HepG2 (cell line): ENCODE measurements around the gene PSMD3. TPM values are rescaled to one million over a fixed set of nuclear protein-coding genes. Genes with fewer than 3 reads are reported as not detected.

Experiments used
- ATAC-seq: fragments of 200-7000 bp; cut with Tn5 transposase; 3 replicates; pipeline ENCODE4 v1.9.1; 2020; ENCODE audit warnings: mild to moderate bottlenecking, moderate library complexity
- BruUV-seq: library from RNA; stranded (reverse); fragments of 400-500 nt; replicated peaks from 2 replicates; lab custom pipeline; 2021; lab: Mats Ljungman, UMichigan
- CTCF ChIA-PET: fragments of 300-600 bp; formaldehyde crosslinking; extraction: SDS; loops from one replicate; lab custom pipeline; 2021; ENCODE audit warnings: low total read pairs, inconsistent platforms, low intra/inter-chr PET ratio; lab: Yijun Ruan, JAX
- POLR2A ChIA-PET: fragments of 350-600 bp; sonication (Branson Sonifier 250); formaldehyde crosslinking; loops from one replicate; lab custom pipeline; 2020; ENCODE audit warnings: antibody characterized with exemption, inconsistent platforms; lab: Yijun Ruan, JAX
- DNase-seq: peaks from one replicate; pipeline ENCODE4 v3.0.0-alpha.2; 2015; ENCODE audit warnings: low spot score
- FAIRE-seq: peaks from 3 replicates; lab custom pipeline; 2011; peaks lifted over from hg19 to GRCh38; lab: Jason Lieb, UNC
- H2AFZ ChIP-seq: one replicate; pipeline ENCODE4 v1.6.1; 2011; ENCODE audit warnings: low read length, inconsistent platforms
- H3K27ac ChIP-seq: fragments of 300-600 bp; 3 replicates; pipeline ENCODE4 v1.8.0; 2011; ENCODE audit warnings: mixed run types, mild to moderate bottlenecking, mixed read lengths, low read length, inconsistent platforms; ENCODE audit not compliant: insufficient read depth; ENCODE audit errors: extremely low read length
- H3K27me3 ChIP-seq, 2 experiments: fragments of 200-600 bp in 1 of 2; 2 replicates in 1 of 2; 3 replicates in 1 of 2; pipeline versions ENCODE4 v1.6.0 to v1.8.0; 2011; ENCODE audit warnings: low read length in 2 of 2, mild to moderate bottlenecking in 2 of 2, moderate library complexity in 2 of 2, inconsistent platforms in 1 of 2; ENCODE audit not compliant: insufficient read depth in 2 of 2, control insufficient read depth in 1 of 2
- H3K36me3 ChIP-seq, 2 experiments: fragments of 200-600 bp in 1 of 2; replicated peaks in 1 of 2; 2 replicates in 1 of 2; 3 replicates in 1 of 2; pipeline versions ENCODE4 v1.5.1 to v1.8.0; 2011; ENCODE audit warnings: low read length in 2 of 2, inconsistent platforms in 1 of 2; ENCODE audit not compliant: insufficient read depth in 2 of 2, control insufficient read depth in 1 of 2
- H3K4me1 ChIP-seq: 2 replicates; pipeline ENCODE4 v1.5.1; 2012; ENCODE audit warnings: low read length, inconsistent platforms; ENCODE audit not compliant: insufficient read depth
- H3K4me2 ChIP-seq: 2 replicates; pipeline ENCODE4 v1.6.0; 2011; ENCODE audit warnings: low read depth, low read length, inconsistent platforms
- H3K4me3 ChIP-seq, 3 experiments: fragments of 200-600 bp in 1 of 3; sonication (generic), shearing (Covaris generic) in 1 of 3; replicated peaks in 1 of 3; 2 replicates each; pipeline ENCODE4 v1.5.1; 2011 to 2016; ENCODE audit warnings: low read length in 3 of 3, inconsistent platforms in 2 of 3, low read depth in 2 of 3, mild to moderate bottlenecking in 2 of 3, control low read depth in 1 of 3, mixed read lengths in 1 of 3; ENCODE audit not compliant: insufficient read depth in 1 of 3
- H3K79me2 ChIP-seq: one replicate; pipeline ENCODE4 v1.6.1; 2011; ENCODE audit warnings: low read length, inconsistent platforms; ENCODE audit not compliant: insufficient read depth
- H3K9ac ChIP-seq: 2 replicates; pipeline ENCODE4 v1.6.0; 2011; ENCODE audit warnings: mild to moderate bottlenecking, low read depth, low read length, inconsistent platforms; ENCODE audit not compliant: insufficient read depth
- H3K9me3 ChIP-seq: 2 replicates; pipeline ENCODE4 v1.5.1; 2012; ENCODE audit warnings: mild to moderate bottlenecking, low read length
- H4K20me1 ChIP-seq: 2 replicates; pipeline ENCODE4 v1.6.0; 2011; ENCODE audit warnings: inconsistent platforms, mild to moderate bottlenecking, low read length, moderate library complexity; ENCODE audit not compliant: insufficient read depth
- NFYC ChIP-seq: IDR thresholded peaks from 2 replicates; pipeline ENCODE4 v1.6.1; 2016; ENCODE audit warnings: missing genetic modification reagents, missing compliant biosample characterization
- PTBP1 ChIP-seq: fragments of 200-400 bp; formaldehyde crosslinking; IDR thresholded peaks from 2 replicates; pipeline ENCODE4 v1.6.1; 2018; ENCODE audit warnings: low read length, low read depth; ENCODE audit not compliant: poor library complexity, severe bottlenecking
- RFXAP ChIP-seq: sonication (generic); formaldehyde crosslinking; IDR thresholded peaks from 2 replicates; pipeline ENCODE4 v1.4.0; 2020; ENCODE audit warnings: missing genetic modification reagents, borderline replicate concordance
- TSC22D2 ChIP-seq: sonication (generic); formaldehyde crosslinking; IDR thresholded peaks from 2 replicates; pipeline ENCODE4 v1.5.1; 2020; ENCODE audit warnings: missing genetic modification reagents, mild to moderate bottlenecking, borderline replicate concordance
- WGBS: methylation state at CpG from one replicate; pipeline ENCODE4 v1.1.6; 2017; ENCODE audit warnings: low lambda C conversion rate; 5-methylcytosine and 5-hydroxymethylcytosine counted together
- in situ Hi-C: cut with HindIII; loops from 2 replicates; pipeline ENCODE4 v1.10.0; 2017; ENCODE audit warnings: low pct_unique_long_range_greater_than_20kb; ENCODE audit not compliant: extremely low pct_ligation_motif_present
- intact Hi-C: fragments of 100-400 bp; cut with micrococcal nuclease; formaldehyde crosslinking; loops from one replicate; pipeline ENCODE4 v1.10.0; 2022; ENCODE audit not compliant: unreplicated experiment
- polyA plus RNA-seq, 8 experiments: library from polyadenylated mRNA; depleted of rRNA in 3 of 8; stranded (reverse) in 7 of 8; unstranded in 1 of 8; fragments of >200 nt; fragmentation: Illumina TruSeq in 4 of 8; extraction: Trizol in 4 of 8; gene quantifications; 2 replicates each; pipeline versions ENCODE4 v1.2.1 to v1.2.3, GENCODE V29; 2011 to 2016; ENCODE audit warnings: low read depth in 4 of 8, missing spikeins in 1 of 8, mixed read lengths in 1 of 8; ENCODE audit not compliant: insufficient read depth in 1 of 8
- total RNA-seq, 5 experiments: library from RNA; depleted of rRNA; stranded (reverse); fragments of >200 nt; fragmentation: Illumina TruSeq; extraction: Trizol; gene quantifications; 2 replicates each; pipeline ENCODE4 v1.2.3, GENCODE V29; 2016; ENCODE audit warnings: low read depth in 1 of 5
- TF ChIP-seq, protein P1 (sequence below): sonication (generic); formaldehyde crosslinking; IDR thresholded peaks from 2 replicates; pipeline ENCODE4 v1.8.0; 2022; ENCODE audit warnings: missing genetic modification reagents, mild to moderate bottlenecking, moderate library complexity, borderline replicate concordance
- TF ChIP-seq, protein P2 (sequence below): sonication (generic); formaldehyde crosslinking; IDR thresholded peaks from 2 replicates; pipeline ENCODE4 v1.4.0; 2020; ENCODE audit warnings: missing genetic modification reagents

PSMD3 gene
- total and polyA plus RNA-seq, 2 of the 13 experiments (the other 11 are each of a cell fraction or from before 2014, with no cell fraction given) = 97.4 to 146 TPM

DNA sequence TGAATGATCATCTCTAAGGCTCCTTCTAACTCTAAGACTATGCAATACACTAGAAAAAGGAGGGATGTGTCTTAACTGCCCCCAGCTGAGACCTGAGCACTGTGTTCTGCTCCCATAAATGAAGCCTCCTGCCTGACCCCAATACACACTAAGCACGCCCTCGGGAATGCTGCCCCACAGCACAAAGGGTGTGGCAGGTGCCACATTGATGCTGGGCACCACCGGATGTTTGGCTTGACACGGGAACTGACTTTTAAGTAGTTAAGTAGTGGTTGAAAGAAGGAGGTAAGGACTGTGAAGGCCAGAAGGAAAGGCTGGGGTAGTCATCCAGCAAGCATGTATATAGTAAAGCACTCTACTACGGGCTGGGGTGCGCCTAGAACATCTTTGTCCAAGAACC is 13.8 kb upstream of the PSMD3 start (continued):
- TF ChIP-seq, protein P1, sequence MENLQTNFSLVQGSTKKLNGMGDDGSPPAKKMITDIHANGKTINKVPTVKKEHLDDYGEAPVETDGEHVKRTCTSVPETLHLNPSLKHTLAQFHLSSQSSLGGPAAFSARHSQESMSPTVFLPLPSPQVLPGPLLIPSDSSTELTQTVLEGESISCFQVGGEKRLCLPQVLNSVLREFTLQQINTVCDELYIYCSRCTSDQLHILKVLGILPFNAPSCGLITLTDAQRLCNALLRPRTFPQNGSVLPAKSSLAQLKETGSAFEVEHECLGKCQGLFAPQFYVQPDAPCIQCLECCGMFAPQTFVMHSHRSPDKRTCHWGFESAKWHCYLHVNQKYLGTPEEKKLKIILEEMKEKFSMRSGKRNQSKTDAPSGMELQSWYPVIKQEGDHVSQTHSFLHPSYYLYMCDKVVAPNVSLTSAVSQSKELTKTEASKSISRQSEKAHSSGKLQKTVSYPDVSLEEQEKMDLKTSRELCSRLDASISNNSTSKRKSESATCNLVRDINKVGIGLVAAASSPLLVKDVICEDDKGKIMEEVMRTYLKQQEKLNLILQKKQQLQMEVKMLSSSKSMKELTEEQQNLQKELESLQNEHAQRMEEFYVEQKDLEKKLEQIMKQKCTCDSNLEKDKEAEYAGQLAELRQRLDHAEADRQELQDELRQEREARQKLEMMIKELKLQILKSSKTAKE (CRISPR knock-in tag) = no peak
- no peak for TF ChIP-seq NFYC (CRISPR knock-in tag)
- no peak for TF ChIP-seq TSC22D2 (CRISPR knock-in tag)

DNA sequence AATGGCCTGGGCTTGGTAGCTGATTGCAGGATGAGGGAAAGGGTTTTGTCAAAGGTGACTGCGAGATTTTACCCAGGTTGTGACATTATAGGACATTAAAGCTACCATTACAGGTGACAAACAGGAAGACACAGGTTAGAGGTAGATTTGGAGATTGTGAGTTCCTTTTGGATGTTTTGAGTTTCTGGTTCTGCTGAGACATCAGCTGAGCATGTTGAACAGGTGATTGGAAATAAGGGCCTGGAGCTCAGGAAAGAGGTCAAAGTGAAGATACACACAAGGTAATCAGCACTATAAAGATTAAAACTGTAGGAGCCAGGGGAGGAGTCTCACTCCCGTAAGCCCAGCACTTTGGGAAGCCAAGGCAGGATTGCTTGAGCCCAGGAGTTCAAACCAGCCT is 11.8 kb upstream of the PSMD3 start:
- DNase-seq (no peak), ATAC-seq (no peak), FAIRE-seq (no peak)
- H2AFZ ChIP-seq = no peak overlapping the region
- BruUV-seq = no TSS peak
- TF ChIP-seq RFXAP (CRISPR knock-in tag) (no peak), PTBP1 (no peak)
- TF ChIP-seq, protein P2, sequence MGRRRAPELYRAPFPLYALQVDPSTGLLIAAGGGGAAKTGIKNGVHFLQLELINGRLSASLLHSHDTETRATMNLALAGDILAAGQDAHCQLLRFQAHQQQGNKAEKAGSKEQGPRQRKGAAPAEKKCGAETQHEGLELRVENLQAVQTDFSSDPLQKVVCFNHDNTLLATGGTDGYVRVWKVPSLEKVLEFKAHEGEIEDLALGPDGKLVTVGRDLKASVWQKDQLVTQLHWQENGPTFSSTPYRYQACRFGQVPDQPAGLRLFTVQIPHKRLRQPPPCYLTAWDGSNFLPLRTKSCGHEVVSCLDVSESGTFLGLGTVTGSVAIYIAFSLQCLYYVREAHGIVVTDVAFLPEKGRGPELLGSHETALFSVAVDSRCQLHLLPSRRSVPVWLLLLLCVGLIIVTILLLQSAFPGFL (CRISPR knock-in tag) = no peak
- intact Hi-C loops = no loop called here
- in situ Hi-C loops = no loop called here
- H3K79me2 ChIP-seq = no peaks in the 10 kb centered on the region
- H3K4me1 ChIP-seq = no peaks in the 10 kb centered on the region
- H3K36me3 ChIP-seq = no peaks in the 10 kb centered on the region
- H4K20me1 ChIP-seq = no peaks in the 10 kb centered on the region
- H3K4me2 ChIP-seq = no peak overlapping the region
- CTCF ChIA-PET = no interaction called here
- peaks cover 6 to 62% of the 10 kb centered on the region in 2 experiments; a peak in 3 of 5 replicates for H3K27me3 ChIP-seq
- H3K27ac ChIP-seq = no peak overlapping the region
- H3K9ac ChIP-seq = no peak overlapping the region
- 31% methylated on average over 2 of the region's 2 CpGs for WGBS
- no peaks in the 10 kb centered on the region for H3K9me3 ChIP-seq
- H3K4me3 ChIP-seq = no peak overlapping the region
- POLR2A ChIA-PET = interaction anchor here (1.5 kb wide), 1 partner anchor 12 kb away, joined by 3 read pairs; the partner anchor contains the start of gene PSMD3
